GM18873 (cell line): ENCODE measurements around the gene LEKR1.
"Not testable (repeated sequence)": the region's sequence is repeated elsewhere in the genome, so short reads cannot be mapped to it uniquely, and the experiment has no call there.

Experiments
- ATAC-seq: cut with Tn5 transposase; IDR thresholded peaks from one replicate; pipeline ENCODE4 v1.9.1; 2021; ENCODE audit warnings: mild to moderate bottlenecking, moderate library complexity, moderate number of reproducible peaks; ENCODE audit not compliant: unreplicated experiment, low FRiP score

Gene LEKR1

DNA sequence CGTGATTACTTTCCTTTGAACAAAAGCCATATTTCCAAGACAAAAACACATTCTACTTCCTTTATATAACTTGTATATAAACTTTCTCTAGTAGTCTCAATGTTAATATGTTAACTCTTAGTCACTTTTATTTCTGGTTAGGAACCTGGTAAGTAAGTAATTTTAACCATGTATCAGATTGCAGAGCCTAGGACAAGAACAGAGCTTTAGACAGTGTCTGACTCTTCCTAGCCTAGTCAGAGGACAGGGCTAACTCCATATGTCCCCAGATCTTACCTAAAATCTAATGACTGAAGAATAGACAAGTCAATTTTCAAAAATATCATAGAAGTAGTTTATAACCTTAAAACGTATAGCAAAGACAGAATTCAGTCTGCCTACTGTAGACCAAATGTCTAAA, 8.3 kb downstream of the LEKR1 start:
- no peak for ATAC-seq

DNA sequence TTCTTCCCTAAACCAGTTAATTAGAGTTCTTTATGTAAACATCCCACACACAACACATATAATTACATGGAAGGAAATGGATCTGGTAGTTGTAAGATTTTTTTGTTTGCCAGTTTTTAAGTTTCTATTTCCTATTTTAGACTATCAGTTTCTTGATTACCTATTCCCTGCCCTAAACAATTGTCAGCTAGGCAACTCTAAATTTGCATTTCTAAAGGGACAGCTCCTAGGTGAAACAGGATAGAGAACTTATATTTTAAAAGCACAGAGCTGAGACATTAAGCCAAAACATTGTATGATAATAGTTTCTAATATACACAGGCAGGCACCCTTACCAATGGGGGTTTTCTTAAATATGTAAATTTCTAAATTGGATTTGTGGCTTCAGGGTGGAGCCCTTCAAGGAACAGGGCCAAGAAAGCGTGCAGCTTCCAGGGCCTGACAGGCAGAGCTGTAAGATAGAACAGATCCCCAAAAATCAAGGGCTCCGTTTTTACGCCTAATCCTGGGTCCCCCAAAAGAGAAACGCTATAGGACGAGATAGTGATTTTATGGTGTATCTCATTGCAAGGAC, 8.9 kb downstream of the LEKR1 start:
- no peak for ATAC-seq

DNA sequence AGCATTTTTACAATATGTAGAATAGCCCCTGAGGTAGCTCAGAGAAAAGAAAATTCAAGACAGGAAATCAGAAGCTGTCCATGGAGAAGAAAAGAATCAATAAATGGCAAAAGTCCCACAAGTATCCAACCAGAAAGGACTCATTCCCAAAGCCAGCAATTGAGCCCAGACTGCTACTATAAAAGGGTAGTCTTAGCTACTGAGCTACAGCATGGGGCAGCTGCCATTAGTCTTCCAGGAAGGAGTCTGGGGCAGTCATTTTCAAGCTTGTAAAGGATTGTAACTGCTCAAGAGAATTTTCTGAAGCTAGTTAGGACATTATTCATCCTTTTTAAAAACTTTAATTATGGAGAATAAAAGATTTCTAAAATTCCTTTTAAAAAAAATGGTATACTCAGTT, 10.5 kb downstream of the LEKR1 start:
- no peak for ATAC-seq

DNA sequence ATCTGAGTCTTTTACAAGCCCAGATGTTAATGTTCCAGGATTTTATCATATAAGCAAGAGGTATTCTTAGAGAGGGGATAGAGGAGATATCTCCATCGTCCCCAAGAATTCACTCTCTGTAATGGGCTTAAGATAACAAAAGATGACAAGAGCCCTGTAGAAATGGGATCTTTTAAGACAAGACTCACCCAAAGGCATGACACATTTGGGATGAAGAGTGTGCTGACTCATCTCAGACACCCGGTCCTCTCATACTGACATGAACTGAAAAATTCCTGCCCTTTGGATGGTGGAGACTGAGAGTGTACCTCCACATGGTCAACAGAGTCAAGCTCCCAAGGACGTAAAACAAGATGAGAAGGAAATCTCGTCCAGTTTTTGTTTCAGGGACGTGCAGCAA, 11.0 kb downstream of the LEKR1 start:
- ATAC-seq, result no peak

DNA sequence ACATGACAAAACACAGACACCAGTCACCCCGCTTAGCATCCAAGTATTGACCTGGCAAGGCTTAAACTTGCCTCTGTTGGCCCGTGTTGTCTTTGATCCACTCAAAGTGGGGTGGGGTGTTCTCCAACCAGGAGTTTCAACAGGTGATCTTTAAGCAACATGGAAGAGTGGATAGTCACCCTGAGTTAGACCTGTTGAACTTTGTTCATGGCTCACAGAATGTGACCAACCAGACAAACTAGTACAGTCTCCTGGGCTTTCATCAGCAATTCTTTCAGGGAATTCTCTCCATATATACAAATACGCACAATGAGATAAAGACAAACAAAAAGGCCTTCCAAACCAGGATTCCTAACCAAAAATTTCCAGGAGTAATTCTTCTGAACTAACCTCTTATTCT, 11.9 kb downstream of the LEKR1 start:
- no peak for ATAC-seq

DNA sequence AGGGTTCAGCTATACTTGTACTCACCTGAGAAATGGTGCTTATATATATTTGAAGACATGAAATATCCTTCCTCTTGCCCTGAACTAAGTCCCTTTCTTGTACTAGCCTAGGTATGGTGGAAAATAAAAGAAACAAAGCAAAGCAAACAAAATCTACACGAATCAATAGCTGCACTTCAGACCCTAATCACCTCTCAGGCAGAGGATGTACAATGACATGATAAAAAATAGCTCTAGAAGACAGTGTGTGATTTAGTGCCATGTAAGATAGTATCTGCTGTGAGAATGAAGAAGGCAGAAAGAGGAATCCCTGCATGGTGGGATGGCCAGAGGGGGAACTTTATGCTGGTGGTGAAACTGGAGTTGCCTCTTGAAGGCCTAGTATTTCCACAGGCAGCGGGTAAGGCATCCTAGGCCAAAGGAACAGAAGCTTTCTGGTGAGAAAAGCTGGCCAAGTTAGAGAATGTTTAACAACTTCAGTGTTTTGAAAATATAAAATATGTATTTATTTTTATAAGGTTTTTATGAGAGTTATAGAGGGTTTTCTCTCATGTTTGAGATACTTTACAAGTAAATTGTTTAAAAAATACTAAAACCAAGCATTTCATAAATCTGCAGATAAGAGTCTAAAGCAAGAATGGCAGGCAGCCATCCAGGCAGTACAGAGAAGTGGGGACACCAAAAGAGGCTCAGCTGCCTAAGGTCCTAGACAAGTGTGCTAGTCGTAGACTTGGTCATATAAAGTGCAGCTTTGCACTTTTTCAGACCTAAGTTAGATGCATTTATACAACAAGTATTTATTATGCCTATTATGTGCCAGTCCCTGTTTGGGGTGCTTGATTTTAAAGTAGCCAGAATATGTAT, 14.9 kb downstream of the LEKR1 start:
- ATAC-seq, result no peak

DNA sequence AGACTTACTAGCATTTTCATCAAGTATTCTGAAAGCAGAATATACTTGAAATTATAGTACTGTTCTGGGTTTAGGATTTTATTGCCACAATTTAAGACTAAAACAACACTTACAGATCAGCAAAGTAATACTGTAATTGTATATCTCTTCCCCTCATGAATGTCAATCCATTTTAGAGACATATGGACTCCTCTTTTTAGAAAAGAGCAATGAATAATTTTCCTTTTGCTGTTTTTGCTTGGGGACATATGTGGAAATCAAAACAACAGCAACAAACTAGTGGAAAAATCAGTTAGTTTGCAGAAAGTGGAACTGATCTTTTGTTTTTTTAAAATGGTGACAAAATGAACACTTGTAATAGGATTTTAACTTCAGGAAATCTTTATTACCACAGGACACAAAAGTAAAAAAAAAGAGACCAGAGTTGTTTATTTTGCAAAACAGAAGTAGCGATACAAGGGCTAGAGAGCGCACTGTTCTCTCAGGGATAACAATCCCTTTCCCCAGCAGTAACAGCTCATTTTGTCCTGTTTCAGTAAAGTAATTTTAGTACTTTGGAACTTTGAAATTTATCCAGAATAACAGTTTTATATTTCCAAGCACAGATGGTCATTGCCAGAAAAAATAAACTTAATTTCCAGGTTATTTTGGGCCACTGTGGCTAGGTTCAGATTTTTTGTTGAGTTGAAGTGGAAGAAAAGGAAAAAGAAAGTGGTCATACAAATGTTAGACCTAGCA, 17.1 kb downstream of the LEKR1 start:
- no peak for ATAC-seq

DNA sequence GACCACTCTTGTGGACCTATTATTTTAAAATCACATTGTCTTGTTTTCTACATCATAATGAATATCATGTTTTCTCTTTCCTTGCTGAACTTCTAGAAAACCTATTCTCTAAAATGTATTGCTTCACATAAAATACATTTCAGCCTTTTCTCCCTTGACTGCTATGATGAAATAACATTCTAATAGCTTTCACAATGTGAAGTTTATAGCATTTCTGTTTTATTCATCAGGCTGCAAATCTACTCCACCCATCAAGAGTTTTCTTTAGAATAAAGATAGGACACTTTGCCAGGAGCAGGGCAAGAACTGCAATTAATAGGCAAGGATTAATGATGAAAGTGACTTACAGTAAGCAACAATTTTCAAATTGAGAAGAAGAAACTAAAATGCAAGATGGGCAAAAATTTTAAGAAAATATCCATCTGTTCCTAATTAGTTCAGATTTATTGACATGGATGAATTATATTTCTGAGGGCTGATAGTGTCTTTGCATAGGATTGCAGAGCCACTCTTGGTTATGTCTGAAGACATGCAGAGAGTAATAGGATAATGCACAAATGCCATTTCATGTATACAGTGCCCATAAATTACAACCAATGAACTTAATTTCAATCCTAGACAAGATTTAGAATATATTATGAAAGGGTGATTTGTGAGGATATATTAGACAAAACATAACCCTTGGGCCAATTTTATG, 21.7 kb downstream of the LEKR1 start:
- no peak for ATAC-seq

DNA sequence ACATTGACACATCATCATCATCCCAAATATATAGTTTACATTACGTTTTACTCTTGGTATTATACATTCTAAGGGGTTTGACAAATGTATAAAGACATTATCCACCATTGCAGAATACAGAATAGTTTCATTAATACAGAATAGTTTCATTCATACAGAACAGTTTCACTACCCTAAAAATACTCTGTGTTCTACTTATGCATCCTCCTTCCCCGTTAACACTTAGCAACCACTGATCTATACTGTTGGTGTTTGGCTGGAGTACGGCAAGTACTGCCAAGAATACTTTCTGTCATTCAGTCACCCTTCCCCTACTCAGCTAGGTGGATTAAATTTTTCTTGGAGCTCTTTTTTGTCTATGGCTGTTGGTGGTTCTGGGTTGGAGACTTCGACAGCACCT, 33.4 kb downstream of the LEKR1 start:
- ATAC-seq, result peak; percentile 80

DNA sequence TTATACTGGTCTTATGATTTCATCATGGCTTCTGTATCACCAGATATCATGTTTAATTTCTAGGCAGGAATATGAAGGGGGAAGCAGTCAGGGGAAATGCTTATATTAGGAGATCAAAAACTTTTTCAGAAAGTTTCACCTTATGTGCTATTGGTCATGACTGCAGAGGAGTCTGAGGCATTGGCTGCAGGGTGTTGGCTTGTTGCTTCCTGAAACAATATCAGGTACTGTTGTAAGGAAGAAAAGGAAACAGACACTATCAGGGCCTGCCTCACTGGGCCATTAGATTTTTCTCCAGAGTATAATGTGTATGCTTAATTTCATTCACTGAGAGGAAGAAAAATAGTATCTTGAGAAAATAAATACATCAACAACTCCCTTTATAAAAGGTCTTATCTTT, 34.7 kb downstream of the LEKR1 start:
- ATAC-seq, result no peak

DNA sequence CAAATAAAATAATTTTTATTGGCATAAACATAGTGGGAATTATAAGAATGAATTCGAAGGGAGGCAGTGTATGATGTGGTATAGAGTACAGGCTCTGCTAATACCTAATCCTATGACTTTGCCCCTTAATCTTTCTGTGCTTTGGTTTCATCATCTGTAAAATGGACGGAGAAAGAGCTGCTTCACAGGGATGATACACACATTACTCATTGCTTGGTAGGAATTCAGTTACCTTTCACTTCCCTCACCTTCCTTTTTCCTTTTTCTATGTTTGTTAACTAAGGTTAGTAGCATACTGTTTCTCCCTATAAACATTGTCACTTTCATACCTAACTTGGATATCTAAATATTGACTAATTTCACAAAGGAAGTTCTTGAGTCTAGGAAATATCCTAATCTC, 36.2 kb downstream of the LEKR1 start:
- ATAC-seq, result no peak

DNA sequence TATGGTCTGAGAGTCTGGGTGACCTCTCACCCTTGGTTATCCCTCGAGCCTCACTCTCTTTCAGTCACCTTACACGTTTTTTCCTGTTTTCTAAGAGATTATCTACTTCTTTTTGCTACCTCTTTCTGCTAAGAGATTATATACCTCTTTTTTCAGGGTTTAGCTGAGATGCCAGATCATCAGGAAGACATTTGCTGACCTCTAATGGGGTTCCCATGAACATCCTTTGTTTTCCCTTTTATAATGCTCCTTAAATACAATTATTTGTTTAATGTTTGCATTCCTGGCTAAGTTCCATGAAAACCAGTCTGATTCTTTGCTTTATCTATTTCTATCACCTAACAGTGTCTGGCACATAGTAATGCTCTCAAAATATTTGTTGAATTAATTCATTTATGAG, 39.6 kb downstream of the LEKR1 start:
- ATAC-seq, result no peak

DNA sequence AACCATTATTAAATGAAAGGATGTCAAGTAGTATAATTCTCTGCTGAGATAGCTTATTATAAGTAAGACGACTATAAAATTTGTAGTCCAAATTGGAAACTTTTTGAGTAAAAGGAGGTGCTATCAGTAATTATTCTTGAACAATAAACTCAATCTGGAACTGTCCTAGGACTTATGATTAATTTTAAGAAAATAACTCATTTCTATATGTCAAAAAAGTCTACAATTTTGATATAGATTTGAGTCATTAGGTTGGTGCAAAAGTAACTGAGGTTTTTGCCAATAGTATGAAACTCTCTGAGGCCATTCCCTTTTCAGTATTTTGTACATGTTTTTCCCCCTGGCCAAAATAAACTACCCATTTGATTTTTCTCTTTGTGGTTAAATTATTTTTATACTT, 41.0 kb downstream of the LEKR1 start:
- ATAC-seq, result no peak

DNA sequence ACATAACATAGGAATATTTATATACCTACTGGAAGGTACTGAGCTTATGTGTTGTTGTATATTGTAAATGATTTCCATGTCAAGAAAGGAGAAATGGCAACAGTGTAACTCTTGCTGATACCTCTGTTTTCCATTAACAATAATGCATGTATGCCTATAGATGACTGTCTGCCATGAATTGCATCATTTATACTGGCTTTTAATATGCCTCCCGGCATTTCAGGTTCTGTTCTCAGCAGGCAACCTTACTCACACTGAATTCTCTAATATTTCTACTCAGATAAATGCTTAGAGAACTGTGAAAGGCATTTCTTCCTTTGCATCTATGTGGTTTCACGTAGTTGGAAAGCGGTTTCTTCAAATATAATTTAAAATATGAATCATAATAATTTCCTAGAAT, 41.8 kb downstream of the LEKR1 start:
- no peak for ATAC-seq

DNA sequence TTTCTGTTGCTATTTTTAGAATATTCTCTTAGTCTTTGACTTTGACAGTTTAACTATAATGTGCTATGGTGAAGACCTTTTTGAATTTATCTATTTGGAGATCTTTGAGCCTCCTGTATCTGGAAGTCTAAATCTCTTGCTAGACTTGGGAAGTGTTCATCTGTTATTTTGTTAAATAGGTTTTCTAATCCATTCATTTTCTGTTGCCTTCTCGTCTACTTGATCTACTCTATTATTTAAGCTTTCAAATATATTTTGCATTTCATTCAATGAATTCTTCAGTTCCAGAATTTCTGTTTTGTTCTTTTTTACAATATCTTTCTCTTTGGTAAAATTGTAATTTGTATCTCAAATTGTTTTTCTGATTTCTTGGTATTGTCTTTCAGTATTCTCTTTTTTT, 47.8 kb downstream of the LEKR1 start:
- no peak for ATAC-seq

DNA sequence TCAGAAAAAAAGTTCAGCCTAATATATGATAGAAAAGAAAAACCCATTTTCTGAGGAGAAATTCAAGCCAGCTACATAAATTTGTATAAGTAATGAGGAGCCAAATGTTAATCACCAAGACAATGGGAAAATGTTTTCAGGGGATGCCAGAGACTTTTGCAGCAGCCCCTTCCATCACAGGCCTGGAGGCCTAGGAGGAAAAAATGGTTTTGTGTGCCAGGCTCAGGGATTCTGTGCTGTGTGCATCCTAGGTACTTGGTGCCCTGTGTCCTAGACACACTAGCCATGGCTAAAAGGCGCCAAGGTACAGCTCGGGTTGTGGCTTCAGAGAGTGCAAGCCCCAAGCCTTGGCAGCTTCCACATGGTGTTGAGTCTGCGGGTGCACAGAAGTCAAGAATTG, 53.3 kb downstream of the LEKR1 start:
- ATAC-seq, result not testable (repeated sequence)

DNA sequence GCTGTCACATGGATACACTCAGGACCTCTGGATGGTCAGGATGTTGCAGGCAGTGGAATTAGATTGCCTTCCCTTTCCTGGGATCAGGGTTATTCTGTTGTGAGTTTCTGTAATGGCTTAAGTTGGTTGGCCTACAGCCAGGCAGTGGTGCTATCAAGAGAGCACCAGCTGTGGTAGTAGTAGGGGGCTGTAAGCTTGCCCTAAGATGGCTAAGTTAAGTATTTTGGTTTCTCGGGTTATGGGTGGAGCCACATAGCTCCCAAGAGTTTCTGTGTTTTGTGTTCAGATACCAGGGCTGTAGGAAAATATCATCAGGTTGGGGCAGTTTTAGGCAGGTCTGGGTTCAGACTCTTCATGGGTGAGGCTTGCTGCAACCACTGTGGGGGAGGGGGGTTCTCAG, 59.6 kb downstream of the LEKR1 start:
- no peak for ATAC-seq

DNA sequence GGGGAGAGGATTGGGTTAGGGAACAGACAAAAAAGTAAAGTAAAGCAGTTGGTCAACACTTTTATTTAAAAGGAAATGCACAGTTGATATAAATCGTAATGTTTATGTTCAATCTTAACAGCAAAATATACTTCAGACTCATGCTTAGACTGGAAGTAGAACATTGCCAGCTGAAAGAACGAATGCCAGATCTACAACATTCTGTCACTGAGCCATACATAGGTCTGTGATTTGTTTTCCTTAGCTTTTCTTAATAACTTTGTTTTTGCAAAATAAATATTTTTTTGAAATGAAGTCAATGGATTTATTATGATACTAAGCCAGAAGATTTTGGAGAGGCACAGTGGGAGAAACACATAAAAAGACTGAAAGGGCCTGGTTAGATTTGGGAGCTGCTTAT, 62.0 kb downstream of the LEKR1 start:
- ATAC-seq, result no peak

DNA sequence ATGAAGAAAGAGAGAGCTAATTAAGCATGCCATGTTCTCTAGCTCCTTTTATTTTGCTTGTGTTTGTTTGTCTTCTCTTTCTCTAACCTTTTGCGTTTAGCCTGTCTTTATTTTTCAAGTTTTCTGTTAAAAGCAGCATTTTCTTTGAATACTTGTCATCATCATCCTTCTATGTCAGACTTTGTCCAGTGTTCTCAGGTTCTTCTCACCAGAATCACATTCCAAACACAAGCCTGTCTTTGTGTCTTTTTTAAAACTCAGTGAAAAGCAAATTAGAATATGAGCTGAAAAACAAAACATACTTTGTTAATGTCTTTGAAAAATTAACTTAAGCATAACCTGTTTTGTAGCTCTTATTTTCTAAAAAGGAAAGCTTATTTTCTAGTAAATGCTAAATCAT, 62.4 kb downstream of the LEKR1 start:
- no peak for ATAC-seq

DNA sequence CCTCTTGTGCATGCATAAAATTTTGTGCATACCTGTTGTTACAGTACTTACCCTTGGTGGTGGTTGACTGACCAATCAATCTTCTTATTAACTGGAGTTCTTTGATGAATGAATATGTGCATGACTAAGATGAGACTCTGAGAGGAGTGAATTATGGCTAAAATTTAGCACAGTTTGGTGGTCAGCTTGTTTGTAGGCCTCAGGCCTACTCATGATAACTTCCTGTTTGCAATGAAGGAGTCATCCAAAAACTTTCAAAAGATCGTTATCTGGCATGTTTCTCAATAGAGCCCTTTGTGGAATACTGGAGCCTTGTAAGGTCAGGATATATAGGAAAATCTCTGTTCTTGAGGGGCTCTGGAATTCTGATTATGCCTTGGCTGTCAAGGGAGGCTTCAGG, 66.5 kb downstream of the LEKR1 start:
- no peak for ATAC-seq

DNA sequence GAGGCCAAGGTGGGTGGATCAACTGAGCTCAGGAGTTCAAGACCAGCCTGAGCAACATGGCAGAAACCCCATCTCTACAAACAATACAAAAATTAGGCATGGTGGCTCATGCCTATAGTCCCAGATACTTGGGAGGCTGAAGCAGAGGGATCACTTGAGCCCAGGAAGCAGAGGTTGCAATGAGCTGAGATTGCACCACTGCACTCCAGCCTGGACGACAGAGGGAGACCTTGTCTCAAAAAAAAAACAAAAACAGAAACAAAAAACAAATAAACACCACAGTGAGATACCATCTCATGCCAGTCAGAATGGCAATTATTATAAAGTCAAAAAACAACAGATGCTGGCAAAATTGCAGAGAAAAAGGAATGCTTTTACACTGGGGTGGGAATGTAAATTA, 69.2 kb downstream of the LEKR1 start:
- ATAC-seq, result not testable (repeated sequence)
